22Rv1 (cell line): ENCODE measurements around the gene FNTB.

ENCODE experiments used
- CTCF ChIP-seq: fragments of 450-650 bp; IDR thresholded peaks from 2 replicates; pipeline ENCODE4 v1.5.1; 2017; ENCODE audit warnings: mild to moderate bottlenecking
- ZFX ChIP-seq: fragments of 450-650 bp; IDR thresholded peaks from 2 replicates; pipeline ENCODE4 v1.6.1; 2017; ENCODE audit warnings: antibody characterized with exemption, borderline replicate concordance

- no peak for TF ChIP-seq CTCF
- no peak for TF ChIP-seq ZFX
Observed at GRCh38 chr14:65106316-65106715, 119.6 kb downstream of the FNTB start.
